HG03045 (cell line): ENCODE data around the gene GPC6.

Experiments used
- ATAC-seq: cut with Tn5 transposase; IDR thresholded peaks from one replicate; pipeline ENCODE4 v1.9.1; 2021; ENCODE audit warnings: mild to moderate bottlenecking, moderate library complexity; ENCODE audit not compliant: unreplicated experiment

The GPC6 gene

DNA sequence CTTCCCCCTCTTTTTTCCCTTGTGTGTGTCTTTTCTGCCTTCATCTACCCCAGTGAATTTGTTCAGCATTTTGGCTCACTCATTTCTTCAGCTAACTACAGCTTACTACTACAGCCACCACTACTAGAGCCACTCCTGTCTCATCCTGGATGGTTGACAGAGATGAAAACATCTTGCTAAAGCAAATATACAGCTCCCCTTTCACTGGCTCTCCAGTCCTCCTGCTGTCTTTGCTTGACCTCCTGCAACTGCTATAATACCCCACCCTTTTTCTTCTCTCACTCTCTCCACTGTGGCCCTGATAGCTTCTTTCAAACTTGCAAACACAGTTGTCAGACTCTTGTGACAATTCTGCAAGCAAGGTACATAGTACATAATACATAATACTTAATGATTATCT, 729.3 kb downstream of the GPC6 start:
- no peak for ATAC-seq

DNA sequence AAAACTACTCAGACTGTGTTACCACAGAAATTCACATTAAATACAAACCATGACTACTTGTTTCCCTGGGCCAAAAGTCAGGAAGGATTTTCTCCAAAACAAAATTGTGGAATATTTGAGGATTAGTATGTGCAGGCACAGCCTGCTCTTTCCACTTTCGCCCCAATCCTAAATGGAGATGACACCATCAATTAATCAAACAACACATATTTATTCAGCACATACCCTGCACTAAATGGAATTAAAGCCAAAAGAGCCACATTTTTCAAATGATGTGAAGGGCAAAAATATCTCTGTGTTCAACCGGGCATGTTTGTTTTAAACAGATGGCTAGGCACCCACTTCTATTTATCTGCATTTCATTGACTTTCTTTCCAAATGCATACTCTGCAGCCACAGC, 729.8 kb downstream of the GPC6 start:
- ATAC-seq, result no peak

DNA sequence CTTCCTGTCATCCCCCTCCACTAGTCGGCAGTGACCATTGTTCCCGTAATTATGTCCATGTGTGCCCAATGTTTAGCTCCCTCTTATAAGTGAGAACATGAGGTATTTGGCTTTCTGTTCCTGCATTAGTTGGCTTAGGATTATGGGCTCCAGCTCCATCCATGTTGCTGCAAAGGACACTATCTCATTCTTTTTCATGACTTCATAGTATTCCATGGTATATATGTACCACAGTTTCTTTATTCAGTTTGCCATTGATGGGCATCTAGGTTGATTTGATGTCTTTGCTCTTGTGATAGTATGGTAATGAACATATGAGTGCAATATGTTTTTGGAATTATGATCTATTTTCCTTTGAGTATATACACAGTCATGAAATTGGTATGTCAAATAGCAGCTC, 730.8 kb downstream of the GPC6 start:
- no peak for ATAC-seq

DNA sequence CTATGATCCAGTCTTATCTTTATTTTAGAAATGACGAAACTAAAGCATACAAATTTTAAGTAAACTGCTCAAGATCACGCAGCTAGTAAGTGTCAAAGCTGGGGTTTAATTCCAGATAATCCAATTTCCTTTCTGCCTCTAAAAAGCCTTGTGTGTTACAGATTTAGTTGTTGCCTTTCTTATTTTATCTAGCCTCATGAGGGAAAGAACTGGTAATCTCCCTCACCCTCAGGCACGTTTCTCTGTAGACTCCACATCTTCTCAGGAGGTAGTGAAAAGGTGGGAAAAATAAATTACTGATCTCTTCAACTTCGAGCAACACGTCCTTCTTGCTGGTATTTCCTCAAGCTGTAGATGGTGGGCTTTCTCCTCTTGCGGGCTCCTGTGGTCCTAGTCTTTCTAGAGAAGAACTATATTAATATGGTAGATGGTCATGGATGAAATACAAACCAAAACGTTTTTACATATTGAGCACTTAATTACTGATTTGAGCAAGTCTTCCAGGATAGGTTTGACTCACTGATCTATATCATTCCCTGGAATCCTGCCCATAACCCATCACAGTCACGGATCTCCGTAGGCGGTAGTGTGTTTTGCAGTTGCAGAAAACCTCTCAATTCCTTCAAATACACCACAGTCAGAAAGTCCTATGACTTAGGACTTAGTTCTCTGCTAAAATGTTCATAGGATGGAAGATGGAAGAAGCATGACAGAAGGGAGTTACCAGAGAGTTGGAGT, 733.4 kb downstream of the GPC6 start:
- ATAC-seq, result no peak

DNA sequence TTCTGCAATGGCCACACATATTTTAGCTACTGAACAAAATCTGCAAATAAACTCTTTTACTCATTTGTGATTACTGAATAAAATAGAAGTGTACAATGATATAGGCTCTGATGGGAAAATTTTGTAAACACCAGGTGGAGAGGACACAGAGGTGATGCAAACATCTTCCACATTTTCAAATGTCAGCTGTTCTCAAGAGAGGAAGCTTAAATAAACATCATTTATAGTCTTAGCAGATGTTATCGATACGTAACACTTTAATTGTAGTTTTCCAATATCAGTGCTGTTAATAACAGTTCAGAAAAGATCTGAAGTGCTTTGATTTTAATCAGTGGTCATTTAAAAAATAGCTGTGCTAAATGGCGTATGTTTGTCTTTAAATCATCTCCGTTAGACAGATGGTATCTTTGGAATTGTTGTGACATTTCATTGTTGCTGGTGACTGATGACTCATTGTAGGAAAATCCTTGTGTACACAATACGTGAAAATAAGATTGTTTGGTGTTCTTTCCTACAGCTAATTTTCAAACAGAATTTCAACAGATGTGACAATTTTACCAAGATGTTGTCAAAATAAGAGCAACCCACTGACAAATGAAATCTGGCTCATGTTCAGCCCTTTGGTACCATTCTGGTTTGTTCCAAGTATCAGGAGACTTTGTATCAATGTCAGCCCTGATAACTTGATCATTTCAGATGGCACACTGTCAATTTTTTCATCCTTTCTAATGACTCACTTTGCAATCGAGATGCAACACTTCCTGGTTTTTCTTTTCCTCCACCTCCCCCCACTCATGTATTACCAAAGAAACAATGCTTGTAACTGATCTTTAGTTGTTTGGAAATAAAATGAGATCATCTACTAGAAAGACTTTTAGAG, 736.9 kb downstream of the GPC6 start:
- no peak for ATAC-seq

DNA sequence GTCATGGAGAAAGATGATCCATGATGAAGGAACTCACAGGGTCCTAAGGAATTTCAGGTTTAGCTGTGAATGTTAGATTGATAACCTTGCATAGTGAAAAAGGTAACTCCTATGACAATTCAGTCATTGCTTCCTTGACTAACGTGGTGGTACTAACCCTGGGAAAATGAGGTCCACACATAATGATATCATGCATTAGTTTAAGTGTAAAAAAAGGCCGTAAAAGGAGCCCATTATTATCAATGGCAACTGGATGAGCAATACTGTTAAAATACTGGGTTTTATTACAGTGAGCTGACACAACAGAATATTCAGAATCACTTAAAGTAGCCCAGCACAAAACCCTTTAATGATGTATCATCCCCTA, 737.5 kb downstream of the GPC6 start:
- no peak for ATAC-seq

DNA sequence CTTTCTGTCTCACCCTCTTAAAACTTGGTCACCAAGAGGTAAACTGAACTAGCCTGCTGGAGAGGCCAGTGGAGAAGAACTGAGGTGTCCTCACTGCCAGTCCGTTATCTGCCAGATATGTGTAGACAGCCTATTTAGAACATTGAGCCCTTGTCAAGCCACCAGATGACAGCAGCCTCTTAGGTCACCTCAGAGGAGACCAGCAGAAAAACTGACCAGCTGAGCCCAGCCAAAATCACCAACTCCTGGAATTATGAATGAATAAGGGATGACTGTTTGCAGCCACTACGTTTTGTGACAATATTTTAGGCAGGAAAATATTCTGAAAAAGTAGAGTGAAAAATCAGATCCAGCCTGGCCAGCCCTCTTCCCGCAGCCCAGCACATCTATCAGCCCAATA, 739.0 kb downstream of the GPC6 start:
- no peak for ATAC-seq

DNA sequence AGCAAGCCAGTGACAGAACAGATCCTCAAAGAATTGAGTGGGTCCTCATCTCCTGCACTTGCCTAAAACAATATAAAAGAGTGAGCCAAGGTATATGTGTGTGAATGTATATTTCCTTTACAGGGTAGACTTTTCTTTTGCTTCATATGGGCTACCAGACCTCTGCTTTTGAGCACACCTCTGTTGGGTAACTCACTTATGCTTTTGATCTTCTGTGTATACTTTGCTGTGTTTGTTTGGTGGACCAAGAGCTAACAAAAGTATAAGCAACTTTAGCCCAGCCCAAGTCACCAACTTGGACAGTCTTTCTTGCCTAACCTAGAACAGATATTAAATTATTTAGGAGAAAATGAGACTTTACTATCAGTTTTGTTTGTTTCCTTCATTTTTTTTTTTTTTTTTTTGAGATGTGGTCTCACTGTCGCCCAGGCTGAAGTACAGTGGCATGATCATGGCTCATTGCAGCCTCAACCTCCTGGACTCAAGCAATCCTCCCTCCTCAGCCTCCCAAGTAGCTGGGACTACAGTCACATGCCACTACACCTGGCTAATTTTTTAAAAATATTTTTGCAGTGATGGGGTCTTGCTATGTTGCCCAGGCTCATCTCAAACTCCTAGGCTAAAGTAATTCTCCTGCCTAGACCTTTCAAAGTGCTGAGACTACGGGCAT, 739.8 kb downstream of the GPC6 start:
- no peak for ATAC-seq

DNA sequence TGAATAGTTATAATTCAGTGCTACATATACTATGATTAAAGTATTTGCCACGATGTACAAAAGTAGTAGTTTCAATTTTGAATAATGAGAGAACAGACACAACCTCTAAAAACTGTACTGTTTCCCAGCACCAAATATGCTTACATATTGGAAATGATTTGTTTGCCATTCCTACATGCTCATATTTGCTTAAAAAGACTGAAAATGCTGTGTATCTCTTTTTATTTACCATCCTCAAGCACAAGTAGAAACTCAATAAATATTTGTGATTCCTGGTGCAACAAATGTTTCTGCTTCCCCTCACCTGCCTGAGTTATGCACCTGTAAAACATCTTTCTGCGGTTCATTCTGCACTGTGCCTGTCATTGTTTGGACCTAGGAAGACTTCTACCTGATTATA, 740.7 kb downstream of the GPC6 start:
- ATAC-seq, result no peak

DNA sequence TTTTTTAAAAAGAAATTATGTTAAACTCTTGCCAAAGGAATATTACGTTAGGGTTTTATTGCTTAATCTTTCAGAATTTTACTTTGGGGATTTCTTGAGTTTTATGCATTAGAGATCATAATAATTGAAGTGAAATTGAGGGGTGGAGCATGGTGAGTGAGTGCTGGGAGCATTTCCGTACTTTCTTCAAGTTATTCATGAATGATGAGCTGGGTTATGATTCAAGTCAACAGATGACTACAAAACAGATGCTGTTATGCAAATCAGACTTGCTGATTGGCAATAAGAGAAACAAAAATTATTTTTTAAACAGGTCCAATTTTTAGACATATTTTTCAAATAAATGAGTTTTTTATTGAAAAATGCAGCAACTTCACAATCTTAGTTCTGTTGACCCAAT, 748.6 kb downstream of the GPC6 start:
- no peak for ATAC-seq

DNA sequence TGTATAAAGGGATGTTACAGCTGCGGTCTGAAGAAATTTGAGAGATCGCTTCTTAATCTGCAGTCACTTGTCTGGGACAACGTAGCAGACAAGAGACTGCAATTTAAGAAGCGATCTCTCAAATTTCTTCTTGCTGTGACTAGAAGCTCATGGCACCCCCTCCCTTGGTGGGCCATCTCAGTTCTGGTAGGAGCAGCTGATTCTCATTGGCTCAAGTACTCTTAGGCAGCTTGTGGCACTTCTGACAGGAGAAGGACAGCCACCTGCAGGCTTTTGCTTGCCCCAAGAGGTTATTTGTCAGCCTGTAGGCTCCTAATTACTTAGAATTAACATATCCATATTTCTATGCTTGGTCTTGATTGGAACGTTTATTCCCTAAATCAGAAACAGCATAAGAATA, 749.9 kb downstream of the GPC6 start:
- no peak for ATAC-seq

DNA sequence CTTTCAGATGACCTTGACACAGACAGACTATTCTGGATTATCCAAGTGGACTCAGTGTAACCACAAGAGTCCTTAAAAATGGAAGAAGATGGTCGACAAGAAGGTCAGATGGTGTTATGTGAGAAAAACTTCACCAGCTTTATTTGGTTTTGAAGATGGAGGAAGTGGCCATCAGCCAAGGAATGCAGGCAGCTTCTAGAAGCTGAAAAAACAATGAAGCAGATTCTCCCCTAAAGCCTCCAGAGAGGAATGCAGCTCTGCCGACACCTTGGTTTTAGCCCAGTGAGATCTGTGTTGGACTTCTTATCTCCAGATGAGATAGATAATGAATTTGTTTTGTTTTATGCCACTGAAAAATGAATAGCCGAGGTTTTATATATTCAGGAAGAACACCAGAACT, 751.4 kb downstream of the GPC6 start:
- ATAC-seq, result no peak

DNA sequence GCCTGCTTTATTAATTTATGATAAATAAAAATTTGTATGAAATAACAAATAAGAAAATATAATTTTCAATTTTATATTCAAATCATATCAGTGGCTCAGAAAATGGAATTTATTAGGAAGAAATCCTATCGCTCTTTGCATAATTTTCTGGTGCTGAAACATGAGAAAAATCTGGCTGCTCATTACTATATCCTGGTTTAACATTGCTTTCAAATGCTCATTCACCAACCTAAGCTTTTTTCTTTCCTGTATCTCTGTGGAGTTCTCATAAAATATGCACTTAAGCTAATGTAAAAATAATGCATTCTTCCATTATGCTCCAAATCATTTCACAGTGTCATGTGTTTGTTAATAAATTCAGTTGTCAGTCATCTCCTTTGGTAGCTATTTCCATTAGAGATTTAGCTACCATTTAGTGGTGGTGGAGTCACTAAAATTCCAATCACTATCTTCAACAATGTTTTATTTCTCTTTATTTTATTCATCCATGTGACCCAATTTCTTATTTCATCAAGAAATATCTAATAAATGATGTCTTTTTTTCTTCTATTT, 754.9 kb downstream of the GPC6 start:
- no peak for ATAC-seq

DNA sequence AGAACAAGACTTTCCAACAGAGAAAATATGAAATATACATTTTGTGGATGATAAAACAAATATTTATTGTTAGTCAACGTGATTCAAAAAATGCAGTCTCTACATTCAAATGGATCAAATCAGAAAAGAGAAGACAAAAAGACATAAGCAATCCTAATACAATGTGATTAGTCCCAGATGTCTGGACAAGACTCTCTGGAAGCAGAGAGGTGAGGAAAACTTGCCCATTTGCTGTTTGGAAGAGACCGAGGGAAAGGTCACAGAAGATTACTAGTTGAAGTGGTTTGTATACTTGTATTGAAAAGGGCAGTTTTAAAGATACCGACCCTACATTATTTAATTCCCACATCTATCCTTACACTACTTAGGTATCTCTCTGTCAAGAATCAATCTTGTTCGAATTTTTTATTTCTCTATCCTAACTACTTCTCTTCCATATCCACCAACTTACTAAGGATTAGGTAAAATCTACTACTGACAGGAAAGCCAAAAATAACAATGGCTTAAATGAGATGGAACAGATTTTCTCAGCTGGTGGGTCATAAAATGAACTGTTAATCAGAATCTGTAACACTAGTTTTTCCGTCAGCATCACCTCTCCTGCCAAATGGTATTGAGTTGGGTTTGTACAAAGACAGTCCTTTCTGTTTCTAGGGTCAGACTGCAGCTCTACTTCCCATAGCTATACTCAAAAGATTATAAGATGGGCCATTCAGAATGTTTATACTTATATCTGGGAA, 755.7 kb downstream of the GPC6 start:
- ATAC-seq, result no peak

DNA sequence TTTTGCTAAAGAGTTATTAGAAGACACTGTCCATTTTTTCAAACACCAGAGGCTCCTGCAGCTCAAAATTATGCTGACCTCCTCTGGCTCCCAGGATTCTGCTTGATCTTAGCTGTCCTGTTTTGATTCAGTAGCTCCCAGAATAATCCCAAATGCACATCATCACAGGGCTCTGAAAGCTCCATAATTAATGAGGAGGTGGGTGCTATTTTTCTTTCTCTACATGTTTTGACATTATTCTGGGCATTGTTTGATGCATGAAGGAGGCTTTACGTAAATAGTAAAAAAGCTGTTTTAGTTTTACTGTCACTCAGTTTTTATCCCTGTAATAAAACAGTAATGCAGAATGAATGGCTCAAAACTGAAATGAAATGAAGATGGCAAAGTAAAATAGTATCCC, 757.4 kb downstream of the GPC6 start:
- ATAC-seq, result no peak

DNA sequence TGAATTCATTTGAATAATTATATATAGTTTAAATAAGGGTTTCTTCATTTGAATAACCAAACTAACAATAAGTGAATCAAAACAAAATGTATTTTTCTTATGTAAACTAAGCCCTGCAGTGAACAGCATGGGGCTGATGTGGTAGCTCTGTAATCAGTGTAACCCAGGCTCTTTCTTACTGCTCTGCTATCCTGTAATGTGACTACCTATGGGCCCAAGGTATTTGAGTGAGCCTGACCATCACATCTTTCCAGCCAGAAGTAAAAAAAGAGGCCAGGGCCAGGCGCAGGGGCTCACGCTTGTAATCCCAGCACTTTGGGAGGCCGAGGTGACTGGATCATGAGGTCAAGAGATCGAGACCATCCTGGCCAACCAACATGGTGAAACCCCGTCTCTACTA, 758.3 kb downstream of the GPC6 start:
- ATAC-seq, result no peak

DNA sequence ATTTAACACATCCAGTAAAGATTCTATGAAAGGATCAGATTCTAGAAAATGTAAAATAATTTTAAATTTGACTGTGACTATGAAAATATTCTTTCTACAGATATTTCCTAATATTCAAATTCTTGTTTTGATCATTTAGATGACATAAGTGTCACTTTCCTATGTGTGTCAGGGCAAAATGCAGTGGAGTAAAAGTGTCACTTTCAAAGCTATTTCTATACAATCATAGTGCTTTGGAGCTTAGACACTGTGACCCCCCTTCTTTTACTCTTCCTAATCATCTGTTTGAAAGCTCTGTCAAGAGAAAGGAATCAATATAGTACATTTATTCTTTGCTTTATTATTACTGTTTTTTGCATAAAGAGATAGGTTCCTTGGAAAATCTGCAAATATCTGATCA, 760.9 kb downstream of the GPC6 start:
- ATAC-seq, result no peak

DNA sequence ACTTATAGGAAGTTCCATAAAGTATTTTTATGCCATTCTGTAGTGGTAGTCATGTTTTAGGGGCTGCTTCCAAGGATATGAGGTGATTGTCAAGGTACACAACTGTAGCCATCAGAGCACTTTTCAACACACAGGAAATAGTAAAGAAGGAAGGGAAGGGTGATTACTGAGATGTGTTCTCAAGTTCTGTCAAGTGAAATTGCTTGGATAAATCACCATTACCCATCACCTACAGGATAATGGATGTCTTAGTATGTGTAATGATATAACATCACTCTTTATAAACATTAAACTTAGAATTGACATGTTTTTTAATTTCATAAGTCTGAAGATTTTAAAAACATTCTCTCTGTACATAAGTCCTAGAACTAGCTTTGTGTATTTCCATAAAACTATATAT, 765.0 kb downstream of the GPC6 start:
- ATAC-seq, result no peak

DNA sequence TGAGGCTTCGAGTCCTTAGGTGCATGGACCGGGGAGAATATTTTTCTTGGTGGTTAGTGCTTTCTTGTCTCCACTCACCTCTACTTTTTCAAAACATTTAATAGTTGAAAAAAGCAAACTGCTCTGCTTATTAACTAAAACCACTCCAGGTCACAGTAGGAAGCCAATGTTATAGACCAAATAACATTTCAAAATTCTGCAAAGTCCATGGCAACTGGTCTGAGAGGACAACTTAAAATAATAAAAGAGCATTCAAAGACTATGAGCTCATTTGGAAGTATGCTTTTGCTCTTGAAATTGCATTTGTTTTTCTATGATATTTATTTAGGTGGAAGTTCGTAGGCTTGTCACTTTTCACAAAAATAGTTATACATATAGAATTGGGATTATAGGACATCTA, 769.9 kb downstream of the GPC6 start:
- no peak for ATAC-seq

DNA sequence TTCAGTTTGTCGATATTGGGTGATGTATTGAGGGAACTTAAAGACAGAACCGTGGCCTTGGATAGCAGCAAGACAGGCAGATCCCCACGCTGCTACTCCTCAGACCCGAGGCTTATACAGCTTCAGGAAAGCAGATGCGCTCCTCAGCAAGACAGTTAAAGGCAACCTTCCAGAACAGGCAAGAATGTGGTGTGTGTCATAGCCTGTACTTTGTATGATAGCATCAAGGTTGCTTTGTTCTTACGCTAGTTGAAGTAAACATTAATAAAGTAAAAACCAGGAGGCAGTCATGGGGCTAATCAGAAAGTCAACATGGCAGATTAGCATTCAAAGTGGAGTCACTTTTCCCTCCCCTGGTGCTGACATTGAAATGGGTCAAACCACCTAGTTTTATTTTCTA, 779.7 kb downstream of the GPC6 start:
- ATAC-seq, result no peak

DNA sequence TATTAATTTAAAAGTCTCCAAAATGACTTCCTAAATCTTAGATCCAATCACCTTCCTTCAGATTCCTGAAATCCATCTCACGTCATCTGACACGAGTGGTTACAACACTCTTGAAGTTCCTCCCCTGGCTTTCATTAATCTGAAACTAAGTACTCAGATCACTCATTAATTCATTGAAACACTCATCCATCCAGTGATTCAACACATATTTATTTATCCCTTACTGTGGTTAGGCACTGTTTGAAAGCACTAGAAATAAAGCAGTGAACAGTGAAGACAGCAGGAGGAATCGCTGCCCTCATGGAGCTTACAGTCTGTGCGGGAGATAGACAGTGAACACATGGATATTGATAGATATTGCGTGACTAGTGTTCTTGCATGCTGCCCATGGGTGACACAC, 780.5 kb downstream of the GPC6 start:
- ATAC-seq, result no peak
